H1 (cell line): ENCODE data around the gene SLCO2A1. TPM values are rescaled to one million over a fixed set of nuclear protein-coding genes. Genes with fewer than 3 reads are reported as not detected.

Experiments used
- CTCF ChIA-PET: fragments of 300-600 bp; sonication (Branson Sonifier 250); formaldehyde crosslinking; loops from one replicate; lab custom pipeline; 2021; ENCODE audit not compliant: partially characterized antibody; lab: Charles Lee
- POLR2A ChIA-PET: fragments of 300-600 bp; sonication (Branson Sonifier 250); formaldehyde crosslinking; loops from one replicate; lab custom pipeline; 2021; ENCODE audit warnings: inconsistent platforms; ENCODE audit not compliant: partially characterized antibody; lab: Charles Lee
- DNase-seq, 2 experiments: peaks; one replicate each; pipeline versions ENCODE4 v3.0.0 to v3.0.0-alpha.2; 2010 to 2022; ENCODE audit warnings: low spot score in 2 of 2, low read depth in 1 of 2, mixed read lengths in 1 of 2
- FAIRE-seq: peaks from 2 replicates; lab custom pipeline; 2011; peaks lifted over from hg19 to GRCh38; lab: Jason Lieb, UNC
- H2AFZ ChIP-seq: 2 replicates; pipeline ENCODE4 v1.8.1; 2012; ENCODE audit warnings: low read length, inconsistent platforms
- H2AK5ac ChIP-seq: 2 replicates; pipeline ENCODE4 v1.6.1; 2013; ENCODE audit warnings: low read depth, low read length
- H2BK120ac ChIP-seq: replicated peaks from 2 replicates; pipeline ENCODE3; 2013; ENCODE audit warnings: low read depth, low read length, inconsistent platforms
- H2BK12ac ChIP-seq: 2 replicates; pipeline ENCODE4 v1.6.1; 2013; ENCODE audit warnings: low read depth, low read length
- H2BK15ac ChIP-seq: 2 replicates; pipeline ENCODE4 v1.6.1; 2013; ENCODE audit warnings: low read length
- H2BK20ac ChIP-seq: 2 replicates; pipeline ENCODE4 v1.6.1; 2013; ENCODE audit warnings: low read length
- H2BK5ac ChIP-seq: 2 replicates; pipeline ENCODE4 v1.6.1; 2013; ENCODE audit warnings: low read depth, low read length
- H3K14ac ChIP-seq: 2 replicates; pipeline ENCODE4 v1.6.1; 2013; ENCODE audit warnings: inconsistent platforms; ENCODE audit not compliant: insufficient read length
- H3K18ac ChIP-seq: 2 replicates; pipeline ENCODE4 v1.6.1; 2013; ENCODE audit warnings: low read length; ENCODE audit errors: extremely low read depth
- H3K23ac ChIP-seq: 2 replicates; pipeline ENCODE4 v1.6.1; 2013; ENCODE audit warnings: inconsistent platforms; ENCODE audit not compliant: insufficient read length
- H3K23me2 ChIP-seq: 2 replicates; pipeline ENCODE4 v1.6.1; 2013; ENCODE audit warnings: low read depth, low read length
- H3K27ac ChIP-seq: 2 replicates; pipeline ENCODE4 v1.6.1; 2011; ENCODE audit warnings: low read depth, low read length, inconsistent platforms
- H3K27me3 ChIP-seq, 4 experiments: replicated peaks in 1 of 4; 1 replicate in 1 of 4; 2 replicates in 3 of 4; pipeline versions ENCODE4 v1.6.1 to v1.8.1; 2011 to 2013; ENCODE audit warnings: low read length in 3 of 4, mild to moderate bottlenecking in 3 of 4, inconsistent platforms in 2 of 4, mixed read lengths in 2 of 4, moderate library complexity in 1 of 4; ENCODE audit not compliant: control insufficient read depth in 3 of 4, insufficient read depth in 3 of 4; ENCODE audit errors: extremely low read depth in 1 of 4
- H3K36me3 ChIP-seq, 4 experiments: 2 replicates each; pipeline versions ENCODE4 v1.6.1 to v1.8.1; 2011 to 2013; ENCODE audit warnings: mild to moderate bottlenecking in 4 of 4, low read length in 3 of 4, moderate library complexity in 2 of 4, control low read depth in 1 of 4, inconsistent platforms in 1 of 4; ENCODE audit not compliant: insufficient read depth in 4 of 4, control insufficient read depth in 2 of 4
- H3K4ac ChIP-seq: replicated peaks from 2 replicates; pipeline ENCODE3; 2013; ENCODE audit warnings: low read length, low read depth, mixed read lengths, inconsistent platforms; ENCODE audit not compliant: insufficient read length
- H3K4me1 ChIP-seq, 4 experiments: replicated peaks in 1 of 4; 1 replicate in 1 of 4; 2 replicates in 3 of 4; pipeline versions ENCODE4 v1.6.1 to v1.8.1; 2011 to 2013; ENCODE audit warnings: low read length in 3 of 4, inconsistent platforms in 2 of 4, mixed read lengths in 1 of 4; ENCODE audit not compliant: insufficient read depth in 4 of 4, control insufficient read depth in 3 of 4
- H3K4me2 ChIP-seq, 2 experiments: 2 replicates each; pipeline versions ENCODE4 v1.6.1 to v1.8.1; 2011 to 2013; ENCODE audit warnings: low read depth in 2 of 2, low read length in 2 of 2, control low read depth in 1 of 2, inconsistent platforms in 1 of 2, mild to moderate bottlenecking in 1 of 2; ENCODE audit not compliant: insufficient read depth in 1 of 2
- H3K4me3 ChIP-seq, 4 experiments: fragments of 200-600, 300-600 bp in 1 of 4; sonication (generic), shearing (Covaris generic), sonication (Bioruptor Twin) in 1 of 4; 2 replicates each; pipeline versions ENCODE4 v1.5.1 to v1.8.1; 2011 to 2016; ENCODE audit warnings: low read length in 4 of 4, low read depth in 3 of 4, control low read depth in 2 of 4, inconsistent platforms in 2 of 4, mild to moderate bottlenecking in 2 of 4, mixed read lengths in 1 of 4, moderate library complexity in 1 of 4; ENCODE audit not compliant: insufficient read depth in 2 of 4; ENCODE audit errors: extremely low read depth in 1 of 4
- H3K56ac ChIP-seq: replicated peaks from 2 replicates; pipeline ENCODE3; 2013; ENCODE audit warnings: low read depth, mild to moderate bottlenecking, mixed read lengths, low read length, inconsistent platforms; ENCODE audit not compliant: insufficient read length
- H3K79me1 ChIP-seq: 2 replicates; pipeline ENCODE4 v1.6.1; 2013; ENCODE audit warnings: low read depth, low read length, control low read depth
- H3K79me2 ChIP-seq, 2 experiments: 2 replicates each; pipeline versions ENCODE4 v1.6.1 to v1.8.1; 2012 to 2013; ENCODE audit warnings: low read length in 2 of 2, mild to moderate bottlenecking in 2 of 2, inconsistent platforms in 1 of 2; ENCODE audit not compliant: insufficient read depth in 2 of 2, control insufficient read depth in 1 of 2
- H3K9ac ChIP-seq, 4 experiments: replicated peaks in 1 of 4; 1 replicate in 1 of 4; 2 replicates in 3 of 4; pipeline versions ENCODE4 v1.6.1 to v1.8.1; 2011 to 2013; ENCODE audit warnings: low read depth in 3 of 4, low read length in 3 of 4, control low read depth in 2 of 4, mild to moderate bottlenecking in 2 of 4, moderate library complexity in 2 of 4, inconsistent platforms in 1 of 4; ENCODE audit errors: extremely low read depth in 1 of 4
- H3K9me3 ChIP-seq, 2 experiments: 2 replicates each; pipeline versions ENCODE4 v1.6.1 to v1.8.1; 2012 to 2013; ENCODE audit warnings: mild to moderate bottlenecking in 2 of 2, moderate library complexity in 2 of 2, control low read depth in 1 of 2, inconsistent platforms in 1 of 2, low read depth in 1 of 2, low read length in 1 of 2, mixed read lengths in 1 of 2; ENCODE audit not compliant: insufficient read depth in 2 of 2
- H4K20me1 ChIP-seq, 2 experiments: replicated peaks in 1 of 2; 2 replicates each; pipeline versions ENCODE3 to v1.8.1; 2011 to 2013; ENCODE audit warnings: inconsistent platforms in 2 of 2, low read length in 2 of 2, mild to moderate bottlenecking in 1 of 2; ENCODE audit not compliant: insufficient read depth in 2 of 2, control insufficient read depth in 1 of 2
- H4K5ac ChIP-seq: 2 replicates; pipeline ENCODE4 v1.6.1; 2013; ENCODE audit warnings: low read length, low read depth, mixed read lengths, inconsistent platforms; ENCODE audit not compliant: insufficient read length
- H4K8ac ChIP-seq: 2 replicates; pipeline ENCODE4 v1.8.0; 2013; ENCODE audit warnings: mild to moderate bottlenecking, moderate library complexity, low read length, inconsistent platforms; ENCODE audit not compliant: insufficient read depth; ENCODE audit errors: extremely low read depth
- H4K91ac ChIP-seq: replicated peaks from 2 replicates; pipeline ENCODE3; 2013; ENCODE audit warnings: low read length, mixed read lengths, inconsistent platforms; ENCODE audit not compliant: insufficient read length
- CBX5 ChIP-seq: fragments of 300-800, 300-1000 bp; sonication (generic); IDR thresholded peaks from 2 replicates; pipeline ENCODE4 v1.7.1; 2016; ENCODE audit warnings: antibody characterized with exemption, low read length, low read depth
- CHD2 ChIP-seq: IDR thresholded peaks from 2 replicates; pipeline ENCODE4 v1.6.1; 2012; ENCODE audit warnings: low read length, improper control_type of control experiment
- CREB1 ChIP-seq: IDR thresholded peaks from 2 replicates; pipeline ENCODE4 v1.6.1; 2012; ENCODE audit warnings: inconsistent platforms
- GABPA ChIP-seq: IDR thresholded peaks from 2 replicates; pipeline ENCODE4 v1.6.1; 2011; ENCODE audit warnings: mild to moderate bottlenecking, low read length, moderate library complexity, borderline replicate concordance; ENCODE audit not compliant: insufficient read depth
- JUND ChIP-seq: IDR thresholded peaks from 2 replicates; pipeline ENCODE4 v1.6.1; 2011; ENCODE audit warnings: mild to moderate bottlenecking, improper control_type of control experiment, low read length
- PHF8 ChIP-seq: fragments of 200-600 bp; sonication (generic); conservative IDR thresholded peaks from 2 replicates; pipeline ENCODE4 v1.7.1; 2012; ENCODE audit warnings: low read depth, mild to moderate bottlenecking, inconsistent platforms, low read length, moderate library complexity
- RAD21 ChIP-seq, 2 experiments: IDR thresholded peaks in 1 of 2; conservative IDR thresholded peaks in 1 of 2; 2 replicates each; pipeline ENCODE4 v1.6.1; 2011; ENCODE audit warnings: low read depth in 2 of 2, low read length in 2 of 2, improper control_type of control experiment in 1 of 2, inconsistent platforms in 1 of 2, mild to moderate bottlenecking in 1 of 2, moderate library complexity in 1 of 2
- SAP30 ChIP-seq: fragments of 300-600 bp; sonication (generic); IDR thresholded peaks from 2 replicates; pipeline ENCODE4 v1.7.1; 2012; ENCODE audit warnings: low read length, moderate library complexity, mild to moderate bottlenecking, inconsistent platforms; ENCODE audit not compliant: insufficient read depth, insufficient replicate concordance
- SIX5 ChIP-seq: IDR thresholded peaks from 2 replicates; pipeline ENCODE4 v1.6.1; 2011; ENCODE audit warnings: mild to moderate bottlenecking, low read depth, low read length
- SP4 ChIP-seq: IDR thresholded peaks from 2 replicates; pipeline ENCODE4 v1.6.1; 2012; ENCODE audit warnings: low read length, inconsistent platforms
- SUZ12 ChIP-seq: fragments of 200-600 bp; sonication (generic); IDR thresholded peaks from 2 replicates; pipeline ENCODE4 v1.6.1; 2012; ENCODE audit warnings: mild to moderate bottlenecking, inconsistent platforms, low read length, moderate library complexity, mixed read lengths
- WGBS, 2 experiments: shearing (Covaris generic) in 1 of 2; methylation state at CpG; one replicate each; pipeline versions ENCODE4 v1.1.6 to v1.1.7; 2013 to 2015; ENCODE audit warnings: low lambda C conversion rate in 2 of 2, mixed read lengths in 2 of 2, inconsistent platforms in 1 of 2, low coverage in 1 of 2, missing lambda C conversion rate in 1 of 2; ENCODE audit not compliant: insufficient replicate concordance in 2 of 2, insufficient coverage in 1 of 2, insufficient read length in 1 of 2; ENCODE audit errors: extremely low coverage in 1 of 2, missing lambda C conversion rate in 1 of 2; 5-methylcytosine and 5-hydroxymethylcytosine counted together
- polyA plus RNA-seq, 7 experiments: library from polyadenylated mRNA; depleted of rRNA in 3 of 7; stranded (reverse) in 5 of 7; unstranded in 2 of 7; fragments of >200 nt in 5 of 7; fragments of 200-250 nt in 2 of 7; gene quantifications; 1 replicate in 5 of 7; 2 replicates in 1 of 7; 4 replicates in 1 of 7; pipeline versions ENCODE4 v1.2.1 to v1.2.3, GENCODE V29; 2011 to 2013; ENCODE audit warnings: missing spikeins in 2 of 7, mixed read lengths in 2 of 7
- total RNA-seq: library from RNA; stranded (reverse); fragmentation: NEBNext Ultra II Directional; extraction: Animal tissue kit (Norgen Biotek cat#: 25700); gene quantifications from 2 replicates; pipeline ENCODE4 v1.2.1, GENCODE V29; 2021
- TF ChIP-seq, protein P1 (sequence below), 3 experiments: IDR thresholded peaks; 1 replicate in 2 of 3; 2 replicates in 1 of 3; pipeline versions ENCODE4 v1.5.1 to v1.6.1; 2011; ENCODE audit warnings: low read length in 3 of 3, mild to moderate bottlenecking in 3 of 3, inconsistent platforms in 2 of 3, low read depth in 1 of 3, moderate library complexity in 1 of 3; ENCODE audit not compliant: insufficient read depth in 1 of 3; ENCODE audit errors: control extremely low read depth in 1 of 3

The SLCO2A1 gene
- total and polyA plus RNA-seq, 2 of the 8 experiments (the other 6 are each of a cell fraction or from before 2014, with no cell fraction given) = 1.1 to 2.3 TPM

DNA sequence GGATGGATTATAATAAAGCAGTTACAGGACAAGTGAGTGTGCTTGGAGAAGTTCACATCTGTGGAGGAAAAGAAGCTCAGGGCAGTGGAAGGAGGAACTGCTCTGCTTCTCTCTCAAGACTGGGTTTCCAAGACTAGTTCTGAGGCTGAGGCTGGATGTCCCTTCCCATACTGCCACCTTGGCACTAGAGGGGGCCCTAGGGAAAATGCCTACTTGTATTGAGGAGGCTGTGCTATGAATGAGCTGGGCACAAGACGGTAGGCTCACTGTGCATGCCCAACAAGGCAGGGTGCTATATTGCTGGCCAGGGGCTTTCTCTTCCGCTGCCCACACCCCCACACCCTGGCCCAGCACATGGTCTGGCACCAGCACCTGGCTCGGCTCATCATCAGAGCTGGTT lies 65.2 kb downstream of the SLCO2A1 start:
- CTCF ChIA-PET = interaction anchor here (0.6 to 5.2 kb wide), 24 partner anchors 8 to 371 kb away, joined by 3 to 32 read pairs (median 4); no protein-coding TSS in a partner anchor
- H3K27me3 ChIP-seq = no peaks in the 10 kb centered on the region
- 91% methylated on average over 3 of the region's 3 CpGs; no CpG with 5 or more reads in 1 of the 2 experiments for WGBS, 2 experiments
- no peaks in the 10 kb centered on the region for H3K9me3 ChIP-seq
- H2BK15ac ChIP-seq = no peak overlapping the region
- no peak overlapping the region for H3K56ac ChIP-seq
- peaks cover 4% of the 10 kb centered on the region; the same call in 1 of the 2 replicates for H3K23me2 ChIP-seq
- no peak overlapping the region for H2BK120ac ChIP-seq
- no peak overlapping the region for H4K91ac ChIP-seq
- no peak overlapping the region for H3K14ac ChIP-seq
- no peak for FAIRE-seq
- H3K4me1 ChIP-seq = no peaks in the 10 kb centered on the region
- H2AFZ ChIP-seq = no peak overlapping the region
- H3K4me3 ChIP-seq = no peak overlapping the region
- H3K27ac ChIP-seq = no peak overlapping the region
- TF ChIP-seq SUZ12 (no peak), SIX5 (no peak), CHD2 (no peak), CREB1 (no peak), GABPA (no peak), SP4 (no peak), JUND (no peak), RAD21 (IDR thresholded peaks at IDR 0.05 in 1 of 2, conservative IDR thresholded peaks at IDR 0.05 in 1 of 2; ENCODE audit: low read depth in 2 of 2, low read length in 2 of 2) (peak; percentile 50 to 67), PHF8 (no peak), CBX5 (no peak), SAP30 (no peak)
- TF ChIP-seq, protein P1, sequence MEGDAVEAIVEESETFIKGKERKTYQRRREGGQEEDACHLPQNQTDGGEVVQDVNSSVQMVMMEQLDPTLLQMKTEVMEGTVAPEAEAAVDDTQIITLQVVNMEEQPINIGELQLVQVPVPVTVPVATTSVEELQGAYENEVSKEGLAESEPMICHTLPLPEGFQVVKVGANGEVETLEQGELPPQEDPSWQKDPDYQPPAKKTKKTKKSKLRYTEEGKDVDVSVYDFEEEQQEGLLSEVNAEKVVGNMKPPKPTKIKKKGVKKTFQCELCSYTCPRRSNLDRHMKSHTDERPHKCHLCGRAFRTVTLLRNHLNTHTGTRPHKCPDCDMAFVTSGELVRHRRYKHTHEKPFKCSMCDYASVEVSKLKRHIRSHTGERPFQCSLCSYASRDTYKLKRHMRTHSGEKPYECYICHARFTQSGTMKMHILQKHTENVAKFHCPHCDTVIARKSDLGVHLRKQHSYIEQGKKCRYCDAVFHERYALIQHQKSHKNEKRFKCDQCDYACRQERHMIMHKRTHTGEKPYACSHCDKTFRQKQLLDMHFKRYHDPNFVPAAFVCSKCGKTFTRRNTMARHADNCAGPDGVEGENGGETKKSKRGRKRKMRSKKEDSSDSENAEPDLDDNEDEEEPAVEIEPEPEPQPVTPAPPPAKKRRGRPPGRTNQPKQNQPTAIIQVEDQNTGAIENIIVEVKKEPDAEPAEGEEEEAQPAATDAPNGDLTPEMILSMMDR (IDR thresholded peaks at IDR 0.05; ENCODE audit: control extremely low read depth in 1 of 3, insufficient read depth in 1 of 3, low read depth in 1 of 3, low read length in 3 of 3) = peak; percentile 45 to 61 (median 46); a peak in 3 of 4 replicates
- H2BK12ac ChIP-seq = no peak overlapping the region
- no peak overlapping the region for H3K23ac ChIP-seq
- POLR2A ChIA-PET = interaction anchor here (1.2 kb wide), 1 partner anchor 9 kb away, joined by 4 read pairs; no protein-coding TSS in a partner anchor
- no peak overlapping the region for H4K5ac ChIP-seq
- no peak overlapping the region for H2BK20ac ChIP-seq
- no peak overlapping the region for H3K9ac ChIP-seq
- H4K20me1 ChIP-seq = no peaks in the 10 kb centered on the region
- no peaks in the 10 kb centered on the region for H3K79me1 ChIP-seq
- H3K18ac ChIP-seq = no peak overlapping the region
- no peak overlapping the region for H2AK5ac ChIP-seq
- H2BK5ac ChIP-seq = no peak overlapping the region
- no peak overlapping the region for H3K4me2 ChIP-seq
- H3K4ac ChIP-seq = no peak overlapping the region
- H4K8ac ChIP-seq = no peak overlapping the region
- H3K79me2 ChIP-seq = no peaks in the 10 kb centered on the region
- no peaks in the 10 kb centered on the region for H3K36me3 ChIP-seq
- DNase-seq = no peak
